NCI-H2227 (cell line): ENCODE results near the gene MSH6.

ENCODE experiments used
- DNase-seq: peaks from one replicate; lab custom pipeline; 2025; ENCODE audit not compliant: unreplicated experiment; lab: John Stamatoyannopoulos, UW

The MSH6 gene

GRCh38 chr2:47782671-47783485, at the start of gene MSH6:
Gene MSH6 (plus strand): TSS chr2:47783145. CDS start chr2:47783234, 89 bp downstream.
- DNase-seq, result peak; percentile 95

- no peak for DNase-seq
Measured at GRCh38 chr2:47735136-47735869, 47.6 kb upstream of the MSH6 start.

- no peak for DNase-seq
Measured at GRCh38 chr2:47735912-47736311, 47.0 kb upstream of the MSH6 start.

DNA sequence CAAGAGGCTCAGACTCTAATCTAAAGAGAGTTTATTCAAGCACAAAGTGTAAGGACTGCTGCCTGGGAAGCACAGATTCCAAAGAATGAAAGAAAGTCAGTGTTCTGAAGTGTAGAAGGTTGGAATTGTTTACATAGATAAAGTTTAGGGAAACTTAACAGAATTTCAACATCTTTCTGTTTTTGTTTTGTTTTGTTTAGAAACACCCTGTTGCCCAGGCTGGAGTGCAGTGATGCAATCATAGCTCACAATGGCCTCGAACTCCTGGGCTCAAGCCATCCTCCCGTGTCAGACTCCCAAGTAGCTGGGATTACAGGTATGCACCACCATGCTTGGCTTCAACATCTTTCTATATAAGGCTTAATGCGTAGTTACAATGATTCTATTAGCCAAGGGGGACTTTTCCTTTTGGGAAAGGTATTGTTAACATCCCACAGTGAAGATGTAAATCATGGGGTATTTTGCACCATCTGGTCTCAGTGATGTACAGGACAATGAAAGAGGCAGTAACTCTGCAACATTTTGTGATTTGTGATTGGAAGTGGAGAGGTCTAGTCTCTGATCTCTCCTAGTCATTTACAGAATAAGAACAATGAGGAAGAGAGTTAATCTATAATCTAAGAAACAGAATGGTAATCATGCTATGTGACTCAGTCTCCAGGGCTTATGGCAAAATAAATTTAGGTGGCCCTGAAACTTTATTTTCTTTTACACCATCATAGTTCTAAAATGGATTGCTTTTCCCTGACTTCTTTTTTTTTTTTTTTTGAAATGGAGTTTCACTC, 45.6 kb upstream of the MSH6 start:
- no peak for DNase-seq

- DNase-seq, result no peak
Measured at GRCh38 chr2:47738331-47738730, 44.6 kb upstream of the MSH6 start.

- DNase-seq, result no peak
Measured at GRCh38 chr2:47741101-47741500, 41.8 kb upstream of the MSH6 start.

- DNase-seq, result no peak
Measured at GRCh38 chr2:47741637-47742036, 41.3 kb upstream of the MSH6 start.

DNA sequence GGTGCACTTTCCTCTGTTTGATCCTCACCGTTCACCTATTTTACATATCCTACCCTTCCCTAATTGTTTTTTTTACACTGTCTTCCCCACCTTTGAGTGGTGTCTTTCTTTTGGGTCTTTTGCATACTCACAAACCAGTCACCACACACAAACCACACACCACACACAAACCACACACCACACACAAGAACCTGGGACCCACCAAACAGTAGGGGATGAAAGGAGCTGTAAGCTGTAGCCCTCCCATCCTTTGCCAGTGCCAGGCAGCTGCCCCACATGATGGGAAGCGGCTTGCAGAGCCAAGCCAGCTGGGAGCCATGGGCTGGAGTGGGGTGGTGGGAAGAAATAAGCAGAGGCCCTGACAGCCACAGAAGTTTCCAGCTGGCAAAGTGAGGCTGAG, 38.9 kb upstream of the MSH6 start:
- DNase-seq, result no peak

DNA sequence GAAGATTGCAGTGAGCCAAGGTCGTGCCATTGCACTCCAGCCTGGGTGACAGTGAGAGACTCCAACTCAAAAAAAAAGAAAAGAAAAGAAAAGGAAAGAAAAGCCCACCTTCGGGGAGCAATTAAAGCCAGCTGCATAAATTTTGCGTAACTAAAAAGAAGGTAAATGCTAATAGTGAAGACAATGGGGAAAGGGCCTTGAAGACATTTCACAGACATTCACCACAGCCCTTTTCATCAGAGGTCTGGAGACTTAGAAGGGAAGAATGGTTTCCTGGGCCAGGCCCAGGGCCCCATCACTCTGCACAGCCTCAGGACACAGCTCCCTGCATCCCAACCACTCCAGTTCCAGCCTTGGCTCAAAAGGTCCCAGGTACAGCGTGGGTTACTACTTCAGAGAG, 35.1 kb upstream of the MSH6 start:
- no peak for DNase-seq

DNA sequence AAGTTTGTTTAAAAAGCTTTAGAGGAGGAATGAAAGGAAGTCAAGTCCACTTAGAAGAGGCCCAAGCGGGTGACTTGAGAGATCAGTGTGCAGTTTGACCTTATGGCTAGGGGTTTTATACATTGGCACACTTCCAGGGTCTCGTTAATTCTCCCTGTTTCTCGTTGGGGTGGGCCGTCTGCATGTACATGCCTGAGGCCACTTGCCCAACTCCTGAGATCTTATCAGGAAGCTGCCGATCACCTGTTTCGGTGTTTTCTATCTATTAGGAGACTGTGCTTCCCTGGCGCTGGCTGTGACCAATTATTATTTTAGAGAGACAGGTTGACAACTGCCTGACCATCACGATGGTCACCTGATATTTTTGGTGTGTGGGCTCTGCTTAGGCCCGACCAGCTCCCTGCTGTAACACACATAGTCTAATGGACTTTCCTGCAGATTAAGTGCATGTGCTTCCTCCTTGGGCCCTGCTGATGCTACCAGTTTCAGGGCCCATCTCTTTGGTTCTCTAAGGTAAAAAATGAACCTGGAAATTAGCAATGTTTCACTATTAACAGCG, 31.0 kb upstream of the MSH6 start:
- DNase-seq, result no peak

DNA sequence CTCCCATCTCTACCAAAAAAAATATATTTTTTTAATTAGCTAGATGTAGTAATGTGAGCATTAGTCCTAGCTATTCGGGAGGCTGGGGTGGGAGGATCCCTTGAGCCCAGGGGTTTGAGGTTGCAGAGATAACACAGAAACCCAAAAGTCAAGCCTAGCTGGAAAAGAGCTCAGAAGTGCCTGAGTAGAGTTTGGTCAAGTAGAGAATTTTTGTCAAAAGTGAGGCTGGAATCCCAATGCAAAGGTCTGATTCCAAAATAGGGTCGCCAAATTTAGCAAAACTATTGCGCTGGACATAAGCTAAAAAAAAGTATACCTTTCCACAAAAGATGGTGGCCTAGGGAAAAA, 15.5 kb upstream of the MSH6 start:
- DNase-seq, result no peak

GRCh38 chr2:47767880-47768609, 14.9 kb upstream of the MSH6 start:
- DNase-seq, result peak; percentile 72

GRCh38 chr2:47769318-47769717, 13.6 kb upstream of the MSH6 start:
- DNase-seq, result no peak

DNA sequence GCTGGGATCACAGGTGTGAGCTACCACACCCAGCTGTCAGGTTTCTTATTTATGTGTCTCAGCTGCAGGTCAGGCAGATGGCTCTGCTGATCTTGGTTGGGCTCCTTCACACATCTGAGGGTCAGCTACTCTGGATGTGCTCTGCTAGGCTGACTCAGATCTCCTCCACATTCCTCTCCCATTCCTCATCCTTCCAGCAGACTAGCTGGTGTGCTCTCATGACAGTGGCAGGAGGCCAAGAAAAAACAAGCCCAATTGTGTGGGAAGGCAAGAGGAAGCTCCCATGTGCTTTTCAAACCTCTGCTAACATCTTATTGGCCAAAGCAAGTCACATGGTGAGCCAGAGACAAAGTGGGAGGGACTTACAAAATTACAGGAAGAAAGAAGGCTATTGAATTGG, 11.7 kb upstream of the MSH6 start:
- DNase-seq, result no peak

- DNase-seq, result no peak
Measured at GRCh38 chr2:47772343-47772742, 10.6 kb upstream of the MSH6 start.

GRCh38 chr2:47774567-47774966, 8.4 kb upstream of the MSH6 start:
- no peak for DNase-seq

GRCh38 chr2:47777277-47777937, 5.5 kb upstream of the MSH6 start:
- DNase-seq, result no peak

GRCh38 chr2:47778698-47779425, 4.1 kb upstream of the MSH6 start:
- no peak for DNase-seq

DNA sequence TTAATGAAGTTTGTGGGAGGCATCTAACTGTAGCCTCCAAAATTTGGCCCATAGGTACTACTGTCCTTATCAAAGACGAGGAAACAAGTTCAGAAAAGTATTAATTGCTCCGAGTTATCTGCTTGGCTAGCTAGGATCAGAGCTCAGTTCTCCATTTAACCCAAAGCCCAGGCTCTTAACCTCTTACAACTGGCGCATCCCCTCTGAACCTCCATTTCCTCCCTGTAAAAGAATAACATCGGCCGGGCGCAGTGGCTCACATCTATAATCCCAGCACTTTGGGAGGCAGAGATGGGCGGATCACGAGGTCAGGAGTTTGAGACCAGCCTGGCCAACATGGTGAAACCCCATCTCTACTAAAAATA, 3.5 kb upstream of the MSH6 start:
- no peak for DNase-seq

DNA sequence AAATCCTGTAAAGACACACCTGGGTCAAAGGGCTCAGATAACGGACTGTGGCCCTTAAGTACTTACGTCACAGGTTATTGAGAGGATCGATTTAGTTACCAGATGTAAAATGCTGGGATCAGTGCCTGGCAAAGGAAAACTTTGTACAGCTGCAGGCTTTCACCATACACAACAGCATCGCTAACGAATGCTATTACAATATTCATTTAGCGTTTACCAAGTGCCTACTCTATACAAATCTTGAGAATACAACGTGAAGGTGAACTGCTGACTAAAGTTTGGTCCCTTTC, 619 bp upstream of the MSH6 start:
- DNase-seq, result no peak
